HuH-7 (cell line): Measurements from ENCODE around the gene UBL4A.

ENCODE experiments used
- DNase-seq: peaks from one replicate; pipeline ENCODE4 v3.0.0; 2011; ENCODE audit warnings: low spot score

Gene UBL4A

GRCh38 chrX:154481911-154482601 lies 4.4 kb downstream of the UBL4A start:
- no peak for DNase-seq

- DNase-seq = no peak
These were observed 5.2 kb downstream of the UBL4A start for GRCh38 chrX:154481195-154481594.

GRCh38 chrX:154478728-154479622 lies 7.4 kb downstream of the UBL4A start, which contains the start of gene LAGE3:
LAGE3 (minus strand) TSS chrX:154479281; CDS start chrX:154478915, 366 bp downstream.
- peak; percentile 85 for DNase-seq

GRCh38 chrX:154477891-154478477 lies 8.4 kb downstream of the UBL4A start:
- DNase-seq = no peak

- DNase-seq = no peak
These were observed 9.6 kb downstream of the UBL4A start for GRCh38 chrX:154476821-154477220.

- DNase-seq = no peak
These were observed 12.7 kb downstream of the UBL4A start for GRCh38 chrX:154473683-154474082.

- DNase-seq = no peak
These were observed 13.5 kb downstream of the UBL4A start for GRCh38 chrX:154472685-154473632.

- peak; percentile 57 for DNase-seq
These were observed 14.4 kb downstream of the UBL4A start for GRCh38 chrX:154471839-154472684.

- DNase-seq = no peak
These were observed 15.4 kb downstream of the UBL4A start for GRCh38 chrX:154470914-154471568.

- DNase-seq = no peak
These were observed 16.0 kb downstream of the UBL4A start for GRCh38 chrX:154470434-154470833.

- no peak for DNase-seq
These were observed 16.5 kb downstream of the UBL4A start for GRCh38 chrX:154469880-154470279.

- DNase-seq = no peak
These were observed 17.3 kb downstream of the UBL4A start for GRCh38 chrX:154469114-154469513.

- DNase-seq = no peak
These were observed 18.2 kb downstream of the UBL4A start for GRCh38 chrX:154468217-154468616.

GRCh38 chrX:154467556-154467955 lies 18.9 kb downstream of the UBL4A start:
- DNase-seq = no peak

GRCh38 chrX:154466907-154467306 lies 19.5 kb downstream of the UBL4A start:
- DNase-seq = no peak

GRCh38 chrX:154466036-154466435 lies 20.4 kb downstream of the UBL4A start:
- no peak for DNase-seq

- no peak for DNase-seq
These were observed 20.8 kb downstream of the UBL4A start for GRCh38 chrX:154465601-154466000.

GRCh38 chrX:154464806-154465365 lies 21.5 kb downstream of the UBL4A start:
- DNase-seq = no peak

GRCh38 chrX:154463611-154464220 lies 22.7 kb downstream of the UBL4A start:
- no peak for DNase-seq
